Neural crest cell (in vitro differentiated cells): Measurements from ENCODE around the gene TPGS1. TPM values are rescaled to one million over a fixed set of nuclear protein-coding genes. Genes with fewer than 3 reads are reported as not detected.
A peak's percentile ranks its signal among the peaks of the same experiment; 100 is the strongest.

ENCODE experiments used
- DNase-seq: peaks from one replicate; pipeline ENCODE4 v3.0.0; 2021; ENCODE audit warnings: low read depth, mixed read lengths, low spot score
- H3K27ac Mint-ChIP-seq: one replicate; pipeline ENCODE4 v1.8.0; 2021; ENCODE audit warnings: mild to moderate bottlenecking, mixed read lengths; ENCODE audit not compliant: unreplicated experiment
- H3K27me3 Mint-ChIP-seq: 2 replicates; pipeline ENCODE4 v1.8.0; 2021; ENCODE audit warnings: low read depth, mild to moderate bottlenecking, mixed read lengths
- H3K36me3 Mint-ChIP-seq: 2 replicates; pipeline ENCODE4 v1.8.0; 2021; ENCODE audit warnings: low read depth, mild to moderate bottlenecking, mixed read lengths
- H3K4me1 Mint-ChIP-seq: 2 replicates; pipeline ENCODE4 v1.8.0; 2021; ENCODE audit warnings: mixed read lengths
- H3K4me3 Mint-ChIP-seq: one replicate; pipeline ENCODE4 v1.8.0; 2021; ENCODE audit warnings: mild to moderate bottlenecking, mixed read lengths
- H3K9me3 Mint-ChIP-seq: 2 replicates; pipeline ENCODE4 v1.8.0; 2021; ENCODE audit warnings: mixed read lengths
- total RNA-seq: library from RNA; stranded (reverse); gene quantifications from 2 replicates; pipeline ENCODE4 v1.2.1, GENCODE V29; 2021
- TF ChIP-seq, protein P1 (sequence below): fragments of 200-600 bp; sonication (generic); conservative IDR thresholded peaks from 2 replicates; pipeline ENCODE4 v1.5.0; 2021; ENCODE audit warnings: antibody characterized with exemption, mild to moderate bottlenecking

Gene TPGS1
- total RNA-seq, 1 donor from 2014 or later = 22.3 TPM

DNA sequence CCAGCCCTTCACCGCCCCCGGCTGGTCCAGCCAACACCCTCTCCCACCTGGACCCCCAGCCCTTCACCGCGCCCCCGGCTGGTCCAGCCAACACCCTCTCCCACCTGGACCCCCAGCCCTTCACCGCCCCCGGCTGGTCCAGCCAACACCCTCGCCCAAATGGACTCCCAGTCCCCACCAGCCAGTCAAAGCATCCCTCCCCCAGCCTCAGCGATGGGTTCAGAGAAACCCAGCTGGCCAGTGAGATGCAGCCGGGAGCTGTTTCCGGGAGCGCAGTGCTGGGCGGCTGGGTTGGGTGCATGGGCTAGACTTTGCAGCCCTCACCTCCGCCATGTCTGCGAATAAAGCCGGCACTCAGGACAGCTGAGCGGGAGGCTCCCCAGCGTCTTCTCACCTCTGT lies 17.7 kb downstream of the TPGS1 start:
- peaks cover 9% of the 10 kb centered on the region for H3K4me1 Mint-ChIP-seq
- no peak overlapping the region for H3K27ac Mint-ChIP-seq
- no peak for DNase-seq
- TF ChIP-seq, protein P1, sequence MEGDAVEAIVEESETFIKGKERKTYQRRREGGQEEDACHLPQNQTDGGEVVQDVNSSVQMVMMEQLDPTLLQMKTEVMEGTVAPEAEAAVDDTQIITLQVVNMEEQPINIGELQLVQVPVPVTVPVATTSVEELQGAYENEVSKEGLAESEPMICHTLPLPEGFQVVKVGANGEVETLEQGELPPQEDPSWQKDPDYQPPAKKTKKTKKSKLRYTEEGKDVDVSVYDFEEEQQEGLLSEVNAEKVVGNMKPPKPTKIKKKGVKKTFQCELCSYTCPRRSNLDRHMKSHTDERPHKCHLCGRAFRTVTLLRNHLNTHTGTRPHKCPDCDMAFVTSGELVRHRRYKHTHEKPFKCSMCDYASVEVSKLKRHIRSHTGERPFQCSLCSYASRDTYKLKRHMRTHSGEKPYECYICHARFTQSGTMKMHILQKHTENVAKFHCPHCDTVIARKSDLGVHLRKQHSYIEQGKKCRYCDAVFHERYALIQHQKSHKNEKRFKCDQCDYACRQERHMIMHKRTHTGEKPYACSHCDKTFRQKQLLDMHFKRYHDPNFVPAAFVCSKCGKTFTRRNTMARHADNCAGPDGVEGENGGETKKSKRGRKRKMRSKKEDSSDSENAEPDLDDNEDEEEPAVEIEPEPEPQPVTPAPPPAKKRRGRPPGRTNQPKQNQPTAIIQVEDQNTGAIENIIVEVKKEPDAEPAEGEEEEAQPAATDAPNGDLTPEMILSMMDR = no peak
- no peaks in the 10 kb centered on the region for H3K36me3 Mint-ChIP-seq
- H3K27me3 Mint-ChIP-seq = peaks cover 9% of the 10 kb centered on the region
- no peaks in the 10 kb centered on the region for H3K9me3 Mint-ChIP-seq
- peak overlapping the region; percentile 69 for H3K4me3 Mint-ChIP-seq

DNA sequence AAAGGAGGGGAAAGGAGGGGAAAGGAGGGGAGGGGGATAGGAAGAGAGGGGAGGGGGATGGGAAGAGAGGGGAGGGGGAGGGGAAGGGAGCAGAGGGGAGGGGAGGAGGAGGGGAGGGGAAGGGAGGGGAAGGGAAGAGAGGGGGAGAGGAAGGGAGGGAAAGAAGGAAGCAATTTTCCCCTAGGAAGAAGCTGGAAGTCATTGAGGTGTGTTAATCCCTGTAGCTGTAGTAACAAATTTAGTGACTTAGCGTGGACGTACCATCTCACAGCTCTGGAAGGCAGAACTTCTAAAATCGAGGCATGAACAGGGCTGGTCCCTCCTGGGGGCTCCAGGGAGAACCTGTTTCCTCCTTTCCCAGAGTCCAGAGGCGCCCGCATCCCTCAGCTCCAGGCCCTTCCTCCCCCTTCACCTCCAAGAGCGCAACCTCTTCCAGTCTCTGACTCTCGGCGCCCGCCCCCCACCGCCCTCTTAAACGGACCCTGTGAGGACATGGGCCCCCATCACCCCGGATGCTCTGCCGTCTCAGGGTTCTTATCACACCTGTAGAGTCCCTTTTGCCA lies 18.6 kb downstream of the TPGS1 start:
- no peak for DNase-seq
- H3K36me3 Mint-ChIP-seq = no peaks in the 10 kb centered on the region
- peak overlapping the region; percentile 19 for H3K4me3 Mint-ChIP-seq
- H3K27ac Mint-ChIP-seq = no peak overlapping the region
- H3K4me1 Mint-ChIP-seq = peaks cover 9% of the 10 kb centered on the region
- TF ChIP-seq, protein P1 = no peak
- H3K27me3 Mint-ChIP-seq = peaks cover 9% of the 10 kb centered on the region
- H3K9me3 Mint-ChIP-seq = no peaks in the 10 kb centered on the region

DNA sequence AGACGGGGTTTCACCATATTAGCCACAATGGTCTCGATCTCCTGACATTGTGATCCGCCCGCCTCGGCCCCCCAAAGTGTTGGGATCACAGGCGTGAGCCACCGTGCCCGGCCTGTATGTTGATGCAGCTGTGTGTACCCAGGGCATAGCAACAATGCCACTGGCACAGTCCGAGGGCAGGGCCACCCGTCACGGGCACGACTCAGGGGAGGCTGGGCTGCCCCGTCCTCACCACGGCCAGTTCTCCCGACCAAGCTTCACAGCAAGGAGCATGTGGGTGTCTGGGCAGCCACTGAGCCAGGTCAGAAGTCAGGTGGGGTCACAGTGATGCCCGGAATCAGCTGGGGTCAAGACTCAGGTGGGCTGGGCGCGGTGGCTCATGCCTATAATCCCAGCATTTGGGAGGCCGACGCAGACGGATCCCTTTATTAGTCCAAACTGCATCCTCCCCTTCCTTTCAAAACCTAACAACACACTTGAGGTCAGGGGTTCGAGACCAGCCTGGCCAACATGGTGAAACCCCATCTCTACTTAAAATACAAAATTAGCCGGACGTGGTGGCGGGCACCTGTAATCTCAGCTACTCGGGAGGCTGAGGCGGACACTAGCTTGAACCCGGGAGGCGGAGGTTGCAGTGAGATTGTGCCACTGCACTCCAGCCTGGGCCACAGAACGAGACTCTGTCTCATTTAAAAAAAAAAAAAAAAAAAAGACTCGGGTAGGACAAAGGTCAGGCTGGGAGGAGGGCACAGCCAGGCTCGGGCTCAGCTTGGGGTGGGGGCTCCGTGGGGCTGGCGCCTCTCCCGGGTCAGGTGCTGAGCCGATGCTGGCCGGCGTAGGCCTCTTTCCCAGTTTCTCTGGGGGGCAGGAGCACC lies 23.1 kb downstream of the TPGS1 start:
- peak overlapping the region; percentile 43 for H3K27ac Mint-ChIP-seq

DNA sequence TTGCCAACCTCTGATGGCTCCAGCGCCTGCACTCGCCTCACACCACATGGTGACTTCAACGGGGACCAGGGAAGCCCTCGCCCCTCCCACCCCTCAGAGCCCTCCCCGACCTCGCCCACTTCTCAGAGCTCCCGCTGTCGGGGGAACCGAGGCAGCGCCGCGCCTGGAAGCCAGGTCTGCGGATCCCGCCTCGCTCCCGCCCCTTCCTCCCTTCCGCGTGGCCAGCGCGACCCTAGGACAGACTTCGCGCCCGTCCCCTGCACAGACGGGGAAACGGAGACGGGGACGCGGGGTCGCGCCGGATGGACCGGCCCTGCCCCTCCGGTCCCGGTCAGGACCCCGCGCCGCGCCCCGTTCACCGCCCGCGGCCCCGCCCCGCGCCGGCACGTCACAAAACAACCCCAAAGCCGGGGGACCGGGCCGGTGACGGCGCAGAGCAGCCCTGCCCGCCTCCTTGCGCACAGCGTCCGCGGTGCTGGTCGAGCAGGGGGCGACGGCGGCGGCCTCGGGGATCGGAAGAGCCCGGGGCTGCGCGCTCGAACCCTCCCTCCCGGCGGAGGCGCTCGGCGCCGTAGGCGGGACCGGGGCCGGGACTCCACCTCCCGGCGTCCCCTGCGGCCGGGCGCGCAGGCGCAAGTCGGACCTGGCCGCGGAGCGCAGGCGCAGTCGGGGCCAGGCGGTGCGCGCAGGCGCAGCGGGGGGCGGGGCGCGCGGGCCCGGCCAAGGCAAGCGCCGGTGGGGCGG lies 23.9 kb downstream of the TPGS1 start:
- peak overlapping the region; percentile 91 for H3K4me3 Mint-ChIP-seq
- H3K9me3 Mint-ChIP-seq = no peaks in the 10 kb centered on the region
- H3K27me3 Mint-ChIP-seq = peaks cover 3% of the 10 kb centered on the region
- DNase-seq = peak; percentile 84
- H3K36me3 Mint-ChIP-seq = no peaks in the 10 kb centered on the region
- TF ChIP-seq, protein P1 = peak; percentile 11
- no peak overlapping the region for H3K27ac Mint-ChIP-seq
- peaks cover 10% of the 10 kb centered on the region for H3K4me1 Mint-ChIP-seq

More for the DNA sequence above, 23.1 kb downstream of the TPGS1 start:
- peak overlapping the region; percentile 91 for H3K4me3 Mint-ChIP-seq
- TF ChIP-seq, protein P1 = no peak
- H3K9me3 Mint-ChIP-seq = no peaks in the 10 kb centered on the region
- peaks cover 13% of the 10 kb centered on the region for H3K4me1 Mint-ChIP-seq
- no peak for DNase-seq
- H3K36me3 Mint-ChIP-seq = no peaks in the 10 kb centered on the region
- peaks cover 8% of the 10 kb centered on the region for H3K27me3 Mint-ChIP-seq

DNA sequence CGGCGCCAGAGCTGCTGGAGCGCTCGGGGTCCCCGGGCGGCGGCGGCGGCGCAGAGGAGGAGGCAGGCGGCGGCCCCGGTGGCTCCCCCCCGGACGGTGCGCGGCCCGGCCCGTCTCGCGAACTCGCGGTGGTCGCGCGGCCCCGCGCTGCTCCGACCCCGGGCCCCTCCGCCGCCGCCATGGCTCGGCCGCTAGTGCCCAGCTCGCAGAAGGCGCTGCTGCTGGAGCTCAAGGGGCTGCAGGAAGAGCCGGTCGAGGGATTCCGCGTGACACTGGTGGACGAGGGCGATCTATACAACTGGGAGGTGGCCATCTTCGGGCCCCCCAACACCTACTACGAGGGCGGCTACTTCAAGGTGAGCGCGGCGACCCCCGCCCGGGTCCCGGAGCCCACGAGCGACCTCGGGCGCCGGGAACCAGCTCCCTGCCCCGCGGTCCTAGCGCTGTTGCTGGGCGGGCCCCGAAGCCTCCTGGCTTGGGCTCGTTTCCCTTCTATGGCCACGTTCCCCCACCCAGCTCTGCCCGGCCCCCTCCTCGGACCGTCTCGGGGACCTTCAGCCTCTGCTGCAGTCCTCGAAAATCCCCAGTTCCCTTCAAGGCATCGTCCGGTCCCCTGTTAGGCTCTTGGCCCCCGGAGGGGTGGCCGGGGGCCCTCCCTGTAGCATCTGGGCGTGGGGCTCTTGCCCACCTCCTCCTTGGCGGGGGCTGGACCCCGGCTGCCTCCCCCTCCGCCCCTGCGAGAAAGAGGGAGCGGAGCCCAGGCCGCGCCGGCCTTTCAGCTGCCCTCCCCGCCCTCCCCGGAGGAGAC lies 24.7 kb downstream of the TPGS1 start, which contains the start of gene CDC34:
TSS of gene CDC34 (plus strand) at position 8 of the 808 bp plus-strand sequence. CDS start at position 180, 172 bp downstream.
- DNase-seq = no peak
- H3K4me1 Mint-ChIP-seq = peaks cover 10% of the 10 kb centered on the region
- H3K4me3 Mint-ChIP-seq = peak within 1 kb of the TSS; percentile 91
- no peaks in the 10 kb centered on the region for H3K27me3 Mint-ChIP-seq
- TF ChIP-seq, protein P1 = no peak
- no peaks in the 10 kb centered on the region for H3K36me3 Mint-ChIP-seq
- no peaks in the 10 kb centered on the region for H3K9me3 Mint-ChIP-seq
- H3K27ac Mint-ChIP-seq = peak within 1 kb of the TSS; percentile 75
